ENCODE results near the gene BEND7.

The BEND7 gene

DNA sequence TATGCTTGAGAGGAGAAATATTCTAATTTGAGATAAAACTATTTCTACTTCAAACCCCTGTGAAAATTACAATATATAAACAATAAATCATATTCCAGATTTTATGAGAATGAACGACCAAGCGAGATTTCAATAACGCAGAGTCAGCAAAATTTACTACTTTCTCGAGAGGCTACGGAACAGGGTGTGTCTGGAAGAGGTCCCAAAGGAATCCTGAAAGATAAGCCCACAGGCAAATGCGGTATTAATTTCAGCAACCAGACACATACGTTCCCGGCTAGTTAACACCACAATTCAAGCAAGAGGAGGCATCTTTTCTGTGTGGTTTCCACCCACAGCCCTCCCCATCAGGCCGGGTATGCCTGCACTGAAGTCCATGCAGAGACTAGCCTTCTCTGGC lies 26.4 kb downstream of the BEND7 start:
- in situ Hi-C loops (cut with MboI; ENCODE audit: low sequenced_read_pairs, unreplicated experiment) = no loop called here
- DNase-seq (ENCODE audit: low spot score) = no peak
- TF ChIP-seq CTCF (IDR thresholded peaks at IDR 0.05; ENCODE audit: borderline replicate concordance, control extremely low read depth, extremely low read depth, insufficient read depth, missing control alignments) = no peak

- TF ChIP-seq CTCF (IDR thresholded peaks at IDR 0.05; ENCODE audit: borderline replicate concordance, control extremely low read depth, extremely low read depth, insufficient read depth, missing control alignments) = no peak
- in situ Hi-C loops (cut with MboI; ENCODE audit: low sequenced_read_pairs, unreplicated experiment) = no loop called here
- DNase-seq (ENCODE audit: low spot score) = no peak
These were observed 28.6 kb downstream of the BEND7 start for GRCh38 chr10:13500201-13500600.

- in situ Hi-C loops (cut with MboI; ENCODE audit: low sequenced_read_pairs, unreplicated experiment) = no loop called here
- DNase-seq (ENCODE audit: low spot score) = no peak
- TF ChIP-seq CTCF (IDR thresholded peaks at IDR 0.05; ENCODE audit: borderline replicate concordance, control extremely low read depth, extremely low read depth, insufficient read depth, missing control alignments) = no peak
These were observed 29.7 kb downstream of the BEND7 start for GRCh38 chr10:13499150-13499549.

DNA sequence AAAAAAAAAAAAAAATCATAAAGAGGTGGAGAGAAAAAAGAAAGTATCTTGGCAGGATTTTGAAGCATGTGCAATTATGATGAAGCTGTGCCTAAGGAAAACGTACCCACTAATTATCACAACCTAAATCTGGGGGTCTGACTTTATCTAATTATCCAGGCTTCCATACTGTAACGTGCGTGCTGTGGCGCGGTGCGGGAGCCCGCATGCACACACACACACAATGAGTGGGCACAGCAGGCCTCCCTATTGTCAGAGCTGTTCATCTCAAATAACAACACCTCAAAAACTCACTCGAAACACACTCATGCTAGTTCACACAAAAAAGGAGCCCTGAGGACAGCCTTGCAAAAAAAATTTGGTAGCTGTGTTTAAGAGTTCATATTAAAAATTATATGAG lies 31.9 kb downstream of the BEND7 start:
- in situ Hi-C loops (cut with MboI; ENCODE audit: low sequenced_read_pairs, unreplicated experiment) = no loop called here
- TF ChIP-seq CTCF (IDR thresholded peaks at IDR 0.05; ENCODE audit: borderline replicate concordance, control extremely low read depth, extremely low read depth, insufficient read depth, missing control alignments) = no peak

DNA sequence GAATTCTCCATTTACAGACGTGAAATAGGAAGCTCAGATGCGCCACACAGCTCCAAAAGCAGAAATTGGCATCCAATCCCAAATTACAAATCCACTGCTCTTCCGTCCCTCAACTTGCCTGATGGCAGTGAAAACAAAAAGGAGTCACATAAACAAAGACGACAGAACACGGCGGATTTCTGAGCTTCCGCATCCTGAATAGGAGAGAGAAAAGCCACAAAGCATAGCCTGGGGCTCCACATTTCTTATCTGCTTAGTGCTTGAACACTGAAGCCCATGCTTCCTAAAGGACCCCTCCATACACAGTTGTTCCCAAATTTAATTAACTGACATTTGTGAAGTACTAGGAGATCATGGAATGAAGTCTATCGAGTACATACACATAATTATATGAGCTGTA lies 32.6 kb downstream of the BEND7 start:
- no peak for TF ChIP-seq CTCF (IDR thresholded peaks at IDR 0.05; ENCODE audit: borderline replicate concordance, control extremely low read depth, extremely low read depth, insufficient read depth, missing control alignments)
- in situ Hi-C loops (cut with MboI; ENCODE audit: low sequenced_read_pairs, unreplicated experiment) = no loop called here
- no peak for DNase-seq (ENCODE audit: low spot score)

More for the DNA sequence above, 31.9 kb downstream of the BEND7 start:
- DNase-seq (ENCODE audit: low spot score) = no peak

DNA sequence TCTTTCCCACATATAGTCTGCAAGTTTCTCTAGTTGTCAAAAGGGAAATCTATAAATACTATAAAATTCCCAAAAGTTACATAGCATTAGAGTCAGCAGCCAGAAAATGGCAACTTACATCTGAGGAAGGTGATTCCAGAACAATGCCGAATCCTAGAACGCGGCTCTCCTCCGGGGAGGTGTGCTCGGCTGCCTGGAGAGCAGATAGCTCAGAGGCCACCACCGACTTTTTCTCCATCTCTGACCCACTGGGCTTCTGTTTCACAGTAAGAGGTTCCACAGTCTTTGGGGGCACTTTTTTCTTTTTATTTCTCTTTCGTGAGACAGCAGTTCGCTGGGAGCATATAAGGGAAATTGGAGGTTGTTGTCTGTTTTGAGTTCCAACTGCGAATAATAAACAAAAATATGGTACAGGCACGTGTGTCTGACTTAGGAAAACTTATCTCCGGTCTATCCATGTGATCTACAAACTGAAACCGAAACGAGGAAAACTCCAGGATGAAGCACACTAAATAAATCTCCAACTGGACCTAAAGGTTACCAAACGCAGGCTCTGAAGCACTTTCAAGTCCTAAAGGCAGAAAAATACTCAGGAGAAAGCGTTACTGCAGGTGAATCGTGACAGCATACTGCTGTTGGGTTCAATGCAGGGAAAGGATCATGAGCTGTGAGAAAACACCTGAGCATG lies 36.2 kb downstream of the BEND7 start:
- no peak for DNase-seq (ENCODE audit: low spot score)
- in situ Hi-C loops (cut with MboI; ENCODE audit: low sequenced_read_pairs, unreplicated experiment) = no loop called here
- no peak for TF ChIP-seq CTCF (IDR thresholded peaks at IDR 0.05; ENCODE audit: borderline replicate concordance, control extremely low read depth, extremely low read depth, insufficient read depth, missing control alignments)

Data from GM13976 (cell line).